A549 (cell line): ENCODE results near the gene WNT7A. TPM values are rescaled to one million over a fixed set of nuclear protein-coding genes. Genes with fewer than 3 reads are reported as not detected.

Source experiments
- ATAC-seq, 2 experiments: fragments of 200-7000 bp in 1 of 2; fragments of >200 bp in 1 of 2; cut with Nextera tagmentation in 1 of 2; cut with Tn5 transposase in 1 of 2; 3 replicates each; pipeline versions ENCODE4 v1.8.0 to v1.9.1; 2018 to 2020; ENCODE audit warnings: mild to moderate bottlenecking in 1 of 2, moderate library complexity in 1 of 2
- CTCF ChIA-PET: fragments of 300-600 bp; sonication (Branson Sonifier 250); formaldehyde crosslinking; extraction: SDS; loops from one replicate; lab custom pipeline; 2021; ENCODE audit warnings: antibody characterized with exemption, inconsistent platforms; lab: Yijun Ruan, JAX
- POLR2A ChIA-PET: fragments of 350-600 bp; formaldehyde crosslinking; extraction: SDS; loops from one replicate; lab custom pipeline; 2021; ENCODE audit warnings: antibody characterized with exemption, inconsistent platforms; lab: Yijun Ruan, JAX
- DNase-seq, 2 experiments: peaks; one replicate each; pipeline versions ENCODE4 v3.0.0 to v3.0.0-alpha.2; 2011 to 2016; ENCODE audit warnings: low read depth in 1 of 2, low spot score in 1 of 2
- FAIRE-seq: peaks from 2 replicates; lab custom pipeline; 2011; peaks lifted over from hg19 to GRCh38; lab: Jason Lieb, UNC
- H3K27ac ChIP-seq, 2 experiments: fragments of >200 bp; sonication (Bioruptor Twin); formaldehyde crosslinking; 3 replicates each; pipeline ENCODE4 v1.5.1; 2016 to 2017
- H3K4me1 ChIP-seq: fragments of >200 bp; sonication (Bioruptor Twin); formaldehyde crosslinking; 3 replicates; pipeline ENCODE4 v1.6.1; 2016
- H3K4me2 ChIP-seq: fragments of >200 bp; sonication (Bioruptor Twin); formaldehyde crosslinking; 3 replicates; pipeline ENCODE4 v1.6.1; 2016
- H3K4me3 ChIP-seq: fragments of >200 bp; sonication (Bioruptor Twin); formaldehyde crosslinking; 3 replicates; pipeline ENCODE4 v1.5.1; 2016
- H3K9me3 ChIP-seq: fragments of >200 bp; sonication (Bioruptor Twin); formaldehyde crosslinking; 3 replicates; pipeline ENCODE4 v1.6.1; 2016
- BCL3 ChIP-seq: fragments of >200 bp; sonication (Bioruptor Twin); formaldehyde crosslinking; IDR thresholded peaks from 3 replicates; pipeline ENCODE4 v1.6.1; 2016
- CEBPB ChIP-seq, 2 experiments: fragments of >200 bp in 1 of 2; sonication (Bioruptor Twin) in 1 of 2; formaldehyde crosslinking in 1 of 2; IDR thresholded peaks; 2 replicates each; pipeline ENCODE4 v1.6.1; 2012 to 2016
- CHD4 ChIP-seq: fragments of 200-600 bp; sonication (generic); IDR thresholded peaks from 2 replicates; pipeline ENCODE4 v1.6.1; 2016; ENCODE audit warnings: antibody characterized with exemption, mild to moderate bottlenecking, borderline replicate concordance
- E2F6 ChIP-seq: IDR thresholded peaks from 2 replicates; pipeline ENCODE4 v1.6.1; 2012; ENCODE audit warnings: low read depth, borderline replicate concordance
- EHF ChIP-seq: fragments of 250-450 bp; sonication (Bioruptor Pico); IDR thresholded peaks from 2 replicates; pipeline ENCODE4 v1.5.0; 2020; ENCODE audit warnings: mild to moderate bottlenecking
- ELK1 ChIP-seq: fragments of 150-350 bp; IDR thresholded peaks from 2 replicates; pipeline ENCODE4 v1.6.1; 2014; ENCODE audit warnings: low read depth, mild to moderate bottlenecking, low read length
- EP300 ChIP-seq, 2 experiments: fragments of >200 bp; sonication (Bioruptor Twin); formaldehyde crosslinking; IDR thresholded peaks; 2 replicates in 1 of 2; 3 replicates in 1 of 2; pipeline ENCODE4 v1.6.1; 2016 to 2017
- HDAC2 ChIP-seq: fragments of 200-600 bp; sonication (generic); IDR thresholded peaks from 2 replicates; pipeline ENCODE4 v1.6.1; 2016
- HES2 ChIP-seq: fragments of >200 bp; sonication (Bioruptor Twin); formaldehyde crosslinking; IDR thresholded peaks from 2 replicates; pipeline ENCODE4 v1.6.1; 2016
- JUN ChIP-seq, 2 experiments: fragments of >200 bp; sonication (Bioruptor Twin); formaldehyde crosslinking; IDR thresholded peaks; 2 replicates in 1 of 2; 3 replicates in 1 of 2; pipeline ENCODE4 v1.6.1; 2016 to 2017
- KDM1A ChIP-seq: fragments of 200-600 bp; sonication (generic); IDR thresholded peaks from 2 replicates; pipeline ENCODE4 v1.6.1; 2016; ENCODE audit warnings: low read depth, mild to moderate bottlenecking
- KDM5A ChIP-seq: fragments of 200-600 bp; sonication (generic); IDR thresholded peaks from 2 replicates; pipeline ENCODE4 v1.6.1; 2016; ENCODE audit warnings: antibody characterized with exemption, mild to moderate bottlenecking
- MAZ ChIP-seq: fragments of 150-350 bp; IDR thresholded peaks from 2 replicates; pipeline ENCODE4 v1.6.1; 2014; ENCODE audit warnings: antibody characterized with exemption, low read depth, low read length, borderline replicate concordance
- NPAS2 ChIP-seq: fragments of 250-450 bp; sonication (Bioruptor Pico); IDR thresholded peaks from 2 replicates; pipeline ENCODE4 v1.8.0; 2022; ENCODE audit warnings: mild to moderate bottlenecking, moderate library complexity, borderline replicate concordance
- PHF8 ChIP-seq: fragments of 200-600 bp; sonication (generic); IDR thresholded peaks from 2 replicates; pipeline ENCODE4 v1.6.1; 2016; ENCODE audit warnings: low read depth, mild to moderate bottlenecking, antibody characterized with exemption, moderate library complexity, borderline replicate concordance
- RARB ChIP-seq: fragments of 250-450 bp; sonication (Bioruptor Pico); IDR thresholded peaks from 2 replicates; pipeline ENCODE4 v1.8.0; 2021; ENCODE audit warnings: mild to moderate bottlenecking, moderate library complexity
- RFX5 ChIP-seq: fragments of 450-650 bp; IDR thresholded peaks from 2 replicates; pipeline ENCODE4 v1.7.1; 2014; ENCODE audit warnings: antibody characterized with exemption, mild to moderate bottlenecking, moderate library complexity
- TFCP2L1 ChIP-seq: fragments of 250-450 bp; sonication (Bioruptor Pico); IDR thresholded peaks from 2 replicates; pipeline ENCODE4 v1.5.0; 2021; ENCODE audit warnings: mild to moderate bottlenecking
- ZC3H11A ChIP-seq: fragments of 450-650 bp; IDR thresholded peaks from 2 replicates; pipeline ENCODE4 v1.6.1; 2014; ENCODE audit warnings: antibody characterized with exemption, mild to moderate bottlenecking
- ZFP36 ChIP-seq: fragments of 450-650 bp; IDR thresholded peaks from 2 replicates; pipeline ENCODE4 v1.6.1; 2014; ENCODE audit warnings: borderline replicate concordance; ENCODE audit not compliant: partially characterized antibody
- ZNF302 ChIP-seq: fragments of 250-450 bp; sonication (Bioruptor Pico); IDR thresholded peaks from 2 replicates; pipeline ENCODE4 v1.9.0; 2021; ENCODE audit warnings: inconsistent platforms, mild to moderate bottlenecking, moderate library complexity
- ZSCAN20 ChIP-seq: fragments of 250-450 bp; sonication (Bioruptor Pico); IDR thresholded peaks from 2 replicates; pipeline ENCODE4 v1.8.0; 2022; ENCODE audit warnings: mild to moderate bottlenecking, moderate library complexity
- WGBS: methylation state at CpG from one replicate; pipeline ENCODE4 v1.1.6; 2017; ENCODE audit errors: missing lambda C conversion rate; 5-methylcytosine and 5-hydroxymethylcytosine counted together
- polyA plus RNA-seq, 4 experiments: library from polyadenylated mRNA; depleted of rRNA in 3 of 4; stranded (reverse); fragments of >200 nt; fragmentation: RNase III in 1 of 4; extraction: RNeasy Plus Mini Kit Qiagen cat#74134 plus additional on column Dnase treatment in 1 of 4; gene quantifications; 2 replicates in 3 of 4; 3 replicates in 1 of 4; pipeline ENCODE4 v1.2.3, GENCODE V29; 2011 to 2017

Gene WNT7A
- polyA plus RNA-seq, 2 of the 4 experiments (the other 2 are of a cell fraction) = 0.03 TPM

- no peaks in the 10 kb centered on the region for H3K9me3 ChIP-seq
- no peak for ATAC-seq
- TF ChIP-seq ZSCAN20 (CRISPR knock-in tag) = no peak
- no peak for TF ChIP-seq BCL3
- TF ChIP-seq RARB (CRISPR knock-in tag) = no peak
- TF ChIP-seq KDM5A = no peak
- TF ChIP-seq PHF8 = no peak
- no peak for TF ChIP-seq HES2
- no peak for TF ChIP-seq E2F6
- TF ChIP-seq HDAC2 = no peak
- TF ChIP-seq EP300 (IDR thresholded peaks at IDR 0.05) = no peak
- TF ChIP-seq NPAS2 (CRISPR knock-in tag) = no peak
- TF ChIP-seq CHD4 = no peak
- TF ChIP-seq CEBPB (IDR thresholded peaks at IDR 0.05) = no peak
- TF ChIP-seq RFX5 = no peak
- TF ChIP-seq ZC3H11A = no peak
- no peak for TF ChIP-seq ELK1
- no peak for TF ChIP-seq MAZ
- TF ChIP-seq ZFP36 = no peak
- TF ChIP-seq, all 56 proteins: peak for 0
- H3K4me2 ChIP-seq = no peak overlapping the region
- CTCF ChIA-PET = no interaction called here
- H3K4me1 ChIP-seq = no peaks in the 10 kb centered on the region
- WGBS = 47% methylated on average over 9 of the region's 11 CpGs
- POLR2A ChIA-PET = no interaction called here
- FAIRE-seq = no peak
- DNase-seq = no peak
- H3K4me3 ChIP-seq = no peak overlapping the region
- no peak overlapping the region for H3K27ac ChIP-seq
These were observed 81.5 kb downstream of the WNT7A start for GRCh38 chr3:13798401-13798800.

- Histone ChIP-seq H3K9me3 (no peaks in the 10 kb centered on the region), H3K27ac (no peak overlapping the region)
- POLR2A ChIA-PET = no interaction called here
- no peak for TF ChIP-seq JUN (IDR thresholded peaks at IDR 0.05)
- no peak for TF ChIP-seq KDM1A
- TF ChIP-seq CHD4 = no peak
- TF ChIP-seq, all 56 proteins: peak for 0
- FAIRE-seq = no peak
- 50% methylated on average over 15 of the region's 15 CpGs for WGBS
- CTCF ChIA-PET = interaction anchor here (0.8 to 0.9 kb wide), 2 partner anchors 11 to 83 kb away, joined by 3 read pairs; partner anchors contain the start of gene WNT7A
- ATAC-seq = no peak
- Histone ChIP-seq H3K4me3 (no peak overlapping the region), H3K4me1 (no peaks in the 10 kb centered on the region), H3K4me2 (no peak overlapping the region)
- no peak for DNase-seq
These were observed 83.0 kb downstream of the WNT7A start for GRCh38 chr3:13796701-13797460.

GRCh38 chr3:13795816-13796215 is 84.1 kb downstream of the WNT7A start:
- Histone ChIP-seq H3K9me3 (no peaks in the 10 kb centered on the region), H3K4me2 (no peak overlapping the region), H3K27ac (no peak overlapping the region), H3K4me3 (no peak overlapping the region), H3K4me1 (no peaks in the 10 kb centered on the region)
- FAIRE-seq (no peak), DNase-seq (no peak), ATAC-seq (no peak)
- ChIA-PET CTCF (interaction anchor here (0.9 kb wide), 1 partner anchor 9 kb away, joined by 3 read pairs; no protein-coding TSS in a partner anchor), POLR2A (no interaction called here)
- WGBS = 55% methylated on average over 17 of the region's 17 CpGs
- no peak for TF ChIP-seq EHF
- no peak for TF ChIP-seq TFCP2L1
- TF ChIP-seq ZNF302 (CRISPR knock-in tag) = no peak
- no peak for TF ChIP-seq KDM1A
